H1 (cell line): ENCODE measurements around the gene UBQLN1. TPM values are rescaled to one million over a fixed set of nuclear protein-coding genes. Genes with fewer than 3 reads are reported as not detected.

Experiments
- KDM5A ChIP-seq: fragments of 200-600 bp; IDR thresholded peaks from 2 replicates; pipeline ENCODE4 v1.7.1; 2012; ENCODE audit warnings: mild to moderate bottlenecking, low read length, inconsistent platforms, mixed read lengths
- polyA plus RNA-seq, 7 experiments: library from polyadenylated mRNA; depleted of rRNA in 3 of 7; stranded (reverse) in 5 of 7; unstranded in 2 of 7; fragments of >200 nt in 5 of 7; fragments of 200-250 nt in 2 of 7; gene quantifications; 1 replicate in 5 of 7; 2 replicates in 1 of 7; 4 replicates in 1 of 7; pipeline versions ENCODE4 v1.2.1 to v1.2.3, GENCODE V29; 2011 to 2013; ENCODE audit warnings: missing spikeins in 2 of 7, mixed read lengths in 2 of 7
- total RNA-seq: library from RNA; stranded (reverse); fragmentation: NEBNext Ultra II Directional; extraction: Animal tissue kit (Norgen Biotek cat#: 25700); gene quantifications from 2 replicates; pipeline ENCODE4 v1.2.1, GENCODE V29; 2021

UBQLN1 gene
- total and polyA plus RNA-seq, 2 of the 8 experiments (the other 6 are each of a cell fraction or from before 2014, with no cell fraction given): 62.4 to 105 TPM

DNA sequence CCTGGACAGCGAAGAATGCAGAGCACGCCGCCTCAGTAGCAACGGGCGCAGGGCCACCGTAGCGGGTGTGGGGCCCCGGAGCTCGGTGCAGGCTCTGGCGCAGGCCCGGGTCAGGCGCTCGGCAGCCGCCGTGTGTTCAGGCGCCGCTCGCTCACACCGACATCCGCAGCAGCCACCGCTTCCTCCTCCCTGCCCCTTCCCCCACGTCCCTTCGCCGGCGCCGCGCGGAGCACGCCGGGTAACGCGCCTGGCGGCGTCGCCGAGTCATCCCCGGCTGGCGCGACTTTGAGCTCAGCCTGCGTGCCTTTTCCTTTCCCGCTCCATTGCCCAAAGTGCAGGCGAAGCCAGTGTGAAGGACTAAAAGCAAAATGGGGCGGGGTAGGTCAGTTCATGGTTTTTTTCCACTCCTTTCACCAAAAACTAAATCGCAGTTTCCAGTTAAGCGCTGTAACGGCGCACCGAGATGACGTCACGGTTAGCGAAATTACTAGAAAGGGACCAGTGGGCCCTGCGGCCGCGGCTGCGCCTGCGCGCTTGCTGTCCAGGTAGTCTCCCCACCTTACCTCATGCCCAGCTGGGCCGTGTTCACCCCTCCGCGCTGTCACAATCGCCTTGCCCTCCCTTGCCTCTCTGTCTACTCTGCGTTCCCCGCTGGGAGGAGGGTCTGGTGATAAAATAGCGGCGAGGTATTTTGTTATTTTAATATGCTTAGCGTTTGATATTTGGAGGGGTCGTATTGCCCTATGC, at the start of gene UBQLN1 (continued):
- peak; percentile 63 for TF ChIP-seq KDM5A
